ENCODE data around the gene TSLP. TPM values are rescaled to one million over a fixed set of nuclear protein-coding genes. Genes with fewer than 3 reads are reported as not detected.

Gene TSLP
- total and polyA plus RNA-seq, 2 of the 8 experiments (the other 6 are each of a cell fraction or from before 2014, with no cell fraction given), result 0.39 to 1.9 TPM

GRCh38 chr5:111119221-111119620 lies 47.7 kb downstream of the TSLP start:
- Histone ChIP-seq H3K27me3 (replicated peaks in 1 of 4; ENCODE audit: control insufficient read depth in 3 of 4, extremely low read depth in 1 of 4, insufficient read depth in 3 of 4, low read length in 3 of 4) (no peaks in the 10 kb centered on the region), H2BK12ac (ENCODE audit: low read depth, low read length) (no peak overlapping the region), H2AFZ (ENCODE audit: low read length) (no peak overlapping the region), H3K79me2 (ENCODE audit: control insufficient read depth in 1 of 2, insufficient read depth in 2 of 2, low read length in 2 of 2) (peaks cover 0 to 4% of the 10 kb centered on the region in 2 experiments; a peak in 1 of 4 replicates), H3K79me1 (ENCODE audit: low read depth, low read length) (no peaks in the 10 kb centered on the region), H2AK5ac (ENCODE audit: low read depth, low read length) (no peak overlapping the region), H3K23me2 (ENCODE audit: low read depth, low read length) (no peaks in the 10 kb centered on the region), H2BK20ac (ENCODE audit: low read length) (no peak overlapping the region), H3K56ac (replicated peaks; ENCODE audit: insufficient read length, low read depth, low read length) (no peak overlapping the region), H2BK5ac (ENCODE audit: low read depth, low read length) (no peak overlapping the region), H3K4me2 (ENCODE audit: insufficient read depth in 1 of 2, low read depth in 2 of 2, low read length in 2 of 2) (no peak overlapping the region), H3K9ac (replicated peaks in 1 of 4; ENCODE audit: extremely low read depth in 1 of 4, low read depth in 3 of 4, low read length in 3 of 4) (no peak overlapping the region), H3K23ac (ENCODE audit: insufficient read length) (no peak overlapping the region), H4K20me1 (replicated peaks in 1 of 2; ENCODE audit: control insufficient read depth in 1 of 2, insufficient read depth in 2 of 2, low read length in 2 of 2) (no peaks in the 10 kb centered on the region), H3K36me3 (ENCODE audit: control insufficient read depth in 2 of 4, insufficient read depth in 4 of 4, low read length in 3 of 4) (peaks cover 2 to 55% (median 19%) of the 10 kb centered on the region in 4 experiments), H4K8ac (ENCODE audit: extremely low read depth, insufficient read depth, low read length) (no peak overlapping the region), H2BK15ac (ENCODE audit: low read length) (no peak overlapping the region), H3K4me1 (replicated peaks in 1 of 4; ENCODE audit: control insufficient read depth in 3 of 4, insufficient read depth in 4 of 4, low read length in 3 of 4) (peaks cover 0 to 15% (median 2%) of the 10 kb centered on the region in 4 experiments; a peak in 3 of 7 replicates), H3K4me3 (ENCODE audit: extremely low read depth in 1 of 4, insufficient read depth in 2 of 4, low read depth in 3 of 4, low read length in 4 of 4) (no peak overlapping the region), H3K4ac (replicated peaks; ENCODE audit: insufficient read length, low read depth, low read length) (no peak overlapping the region), H4K5ac (ENCODE audit: insufficient read length, low read depth, low read length) (no peak overlapping the region), H3K27ac (ENCODE audit: low read depth, low read length) (no peak overlapping the region), H2BK120ac (replicated peaks; ENCODE audit: low read depth, low read length) (no peak overlapping the region), H4K91ac (replicated peaks; ENCODE audit: insufficient read length, low read length) (no peak overlapping the region), H3K9me3 (ENCODE audit: insufficient read depth in 2 of 2, low read depth in 1 of 2, low read length in 1 of 2) (no peaks in the 10 kb centered on the region), H3K18ac (ENCODE audit: extremely low read depth, low read length) (no peak overlapping the region), H3K14ac (ENCODE audit: insufficient read length) (no peak overlapping the region)
- ChIA-PET CTCF (ENCODE audit: partially characterized antibody) (no interaction called here), POLR2A (ENCODE audit: partially characterized antibody) (no interaction called here)
- 92% methylated on average over 2 of the region's 2 CpGs; no CpG with 5 or more reads in 1 of the 2 experiments for WGBS, 2 experiments (ENCODE audit: extremely low coverage in 1 of 2, insufficient coverage in 1 of 2, insufficient read length in 1 of 2, insufficient replicate concordance in 2 of 2, low coverage in 1 of 2, low lambda C conversion rate in 2 of 2, missing lambda C conversion rate in 1 of 2)
- no peak for DNase-seq (ENCODE audit: low read depth in 1 of 2, low spot score in 2 of 2)
- FAIRE-seq, result no peak
- TF ChIP-seq JUND (IDR thresholded peaks at IDR 0.05; ENCODE audit: low read length) (no peak), TAF7 (optimal IDR thresholded peaks at IDR 0.05; ENCODE audit: borderline replicate concordance, low read depth, low read length) (no peak), SIRT6 (IDR thresholded peaks at IDR 0.05; ENCODE audit: low read length) (no peak), MAFK (IDR thresholded peaks at IDR 0.05; ENCODE audit: low read depth, low read length) (no peak), RFX5 (IDR thresholded peaks at IDR 0.05; ENCODE audit: borderline replicate concordance, low read depth, low read length) (no peak), E2F6 (IDR thresholded peaks at IDR 0.05) (no peak)
